KMS-11 (cell line): Measurements from ENCODE around the gene DSCAML1.

Experiments used
- H2AFZ ChIP-seq: fragments of 200-600 bp; sonication (generic); 2 replicates; pipeline ENCODE4 v1.6.1; 2016; ENCODE audit warnings: antibody characterized with exemption, mixed run types, low read depth
- H3K27ac ChIP-seq: fragments of 200-600 bp; sonication (generic); 2 replicates; pipeline ENCODE4 v1.6.1; 2016; ENCODE audit warnings: mild to moderate bottlenecking, mixed run types
- H3K27me3 ChIP-seq: fragments of 200-600 bp; sonication (generic); 2 replicates; pipeline ENCODE4 v1.6.1; 2017; ENCODE audit warnings: mild to moderate bottlenecking, low read depth, mixed run types, moderate library complexity; ENCODE audit not compliant: insufficient read depth
- H3K36me3 ChIP-seq: fragments of 200-600 bp; sonication (generic); 2 replicates; pipeline ENCODE4 v1.6.1; 2017; ENCODE audit warnings: mild to moderate bottlenecking, mixed run types; ENCODE audit not compliant: insufficient read depth
- H3K4me1 ChIP-seq: fragments of 200-600 bp; sonication (generic); 2 replicates; pipeline ENCODE4 v1.6.1; 2016; ENCODE audit warnings: mild to moderate bottlenecking, low read depth, mixed run types; ENCODE audit not compliant: poor library complexity, severe bottlenecking
- H3K4me2 ChIP-seq: fragments of 200-600 bp; sonication (generic); 2 replicates; pipeline ENCODE4 v1.7.0; 2016; ENCODE audit warnings: mild to moderate bottlenecking, mixed run types
- H3K4me3 ChIP-seq: fragments of 200-600 bp; sonication (generic); IDR thresholded peaks from 2 replicates; pipeline ENCODE4 v1.6.1; 2017; ENCODE audit warnings: low read depth, low read length, mixed read lengths; ENCODE audit not compliant: insufficient read depth
- H3K79me2 ChIP-seq: fragments of 200-600 bp; sonication (generic); 2 replicates; pipeline ENCODE4 v1.6.1; 2016; ENCODE audit warnings: low read depth, mixed run types; ENCODE audit not compliant: insufficient read depth
- H3K9ac ChIP-seq: fragments of 200-600 bp; sonication (generic); 2 replicates; pipeline ENCODE4 v1.6.1; 2016; ENCODE audit warnings: mild to moderate bottlenecking, mixed run types
- H4K20me1 ChIP-seq: fragments of 200-600 bp; sonication (generic); 2 replicates; pipeline ENCODE4 v1.6.1; 2016; ENCODE audit warnings: mild to moderate bottlenecking, mixed run types; ENCODE audit not compliant: insufficient read depth
- TF ChIP-seq, protein P1 (sequence below): fragments of 200-600 bp; sonication (generic); conservative IDR thresholded peaks from 2 replicates; pipeline ENCODE4 v1.6.1; 2017; ENCODE audit warnings: low read depth, mild to moderate bottlenecking, antibody characterized with exemption, low read length, moderate library complexity, mixed read lengths

Gene DSCAML1

GRCh38 chr11:117434481-117434880 is 362.5 kb downstream of the DSCAML1 start:
- Histone ChIP-seq H3K27ac (no peak overlapping the region), H3K27me3 (no peaks in the 10 kb centered on the region), H3K4me1 (no peaks in the 10 kb centered on the region), H3K4me2 (no peak overlapping the region), H4K20me1 (no peaks in the 10 kb centered on the region), H3K9ac (no peak overlapping the region), H2AFZ (no peak overlapping the region), H3K4me3 (no peak overlapping the region), H3K79me2 (no peaks in the 10 kb centered on the region), H3K36me3 (no peaks in the 10 kb centered on the region)
- TF ChIP-seq, protein P1, sequence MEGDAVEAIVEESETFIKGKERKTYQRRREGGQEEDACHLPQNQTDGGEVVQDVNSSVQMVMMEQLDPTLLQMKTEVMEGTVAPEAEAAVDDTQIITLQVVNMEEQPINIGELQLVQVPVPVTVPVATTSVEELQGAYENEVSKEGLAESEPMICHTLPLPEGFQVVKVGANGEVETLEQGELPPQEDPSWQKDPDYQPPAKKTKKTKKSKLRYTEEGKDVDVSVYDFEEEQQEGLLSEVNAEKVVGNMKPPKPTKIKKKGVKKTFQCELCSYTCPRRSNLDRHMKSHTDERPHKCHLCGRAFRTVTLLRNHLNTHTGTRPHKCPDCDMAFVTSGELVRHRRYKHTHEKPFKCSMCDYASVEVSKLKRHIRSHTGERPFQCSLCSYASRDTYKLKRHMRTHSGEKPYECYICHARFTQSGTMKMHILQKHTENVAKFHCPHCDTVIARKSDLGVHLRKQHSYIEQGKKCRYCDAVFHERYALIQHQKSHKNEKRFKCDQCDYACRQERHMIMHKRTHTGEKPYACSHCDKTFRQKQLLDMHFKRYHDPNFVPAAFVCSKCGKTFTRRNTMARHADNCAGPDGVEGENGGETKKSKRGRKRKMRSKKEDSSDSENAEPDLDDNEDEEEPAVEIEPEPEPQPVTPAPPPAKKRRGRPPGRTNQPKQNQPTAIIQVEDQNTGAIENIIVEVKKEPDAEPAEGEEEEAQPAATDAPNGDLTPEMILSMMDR = no peak

GRCh38 chr11:117433717-117434116 is 363.3 kb downstream of the DSCAML1 start:
- H3K27me3 ChIP-seq = no peaks in the 10 kb centered on the region
- no peaks in the 10 kb centered on the region for H3K79me2 ChIP-seq
- H4K20me1 ChIP-seq = no peaks in the 10 kb centered on the region
- H3K4me1 ChIP-seq = no peaks in the 10 kb centered on the region
- H3K4me2 ChIP-seq = no peak overlapping the region
- TF ChIP-seq, protein P1 = no peak
- H3K36me3 ChIP-seq = no peaks in the 10 kb centered on the region
- no peak overlapping the region for H3K27ac ChIP-seq
- no peak overlapping the region for H3K4me3 ChIP-seq
- no peak overlapping the region for H3K9ac ChIP-seq
- H2AFZ ChIP-seq = no peak overlapping the region

DNA sequence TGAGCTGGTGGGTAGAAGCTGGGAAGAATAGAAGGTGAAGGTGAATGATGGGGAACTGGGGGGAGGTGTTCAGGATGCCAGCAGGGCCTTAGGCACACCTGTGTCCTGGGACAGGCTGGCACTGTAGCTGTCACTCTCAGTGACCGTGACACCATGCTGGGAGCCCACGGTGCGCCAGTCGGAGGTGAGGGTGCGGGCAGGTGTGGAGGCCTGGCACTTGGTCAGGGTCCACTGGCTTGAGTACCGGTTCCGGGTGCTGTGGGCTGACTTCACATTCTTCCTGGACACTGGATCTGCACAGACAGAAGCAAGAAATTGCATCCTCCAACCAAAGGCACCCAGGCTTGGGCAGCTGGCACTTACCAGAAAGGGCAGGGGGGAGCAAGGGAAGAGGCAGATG is 365.6 kb downstream of the DSCAML1 start:
- TF ChIP-seq, protein P1 = no peak
- H3K27me3 ChIP-seq = no peaks in the 10 kb centered on the region
- no peak overlapping the region for H3K27ac ChIP-seq
- no peak overlapping the region for H3K9ac ChIP-seq
- no peak overlapping the region for H2AFZ ChIP-seq
- H3K4me3 ChIP-seq = no peak overlapping the region
- H3K4me1 ChIP-seq = no peaks in the 10 kb centered on the region
- H3K4me2 ChIP-seq = no peak overlapping the region
- H4K20me1 ChIP-seq = no peaks in the 10 kb centered on the region
- no peaks in the 10 kb centered on the region for H3K36me3 ChIP-seq
- no peaks in the 10 kb centered on the region for H3K79me2 ChIP-seq

DNA sequence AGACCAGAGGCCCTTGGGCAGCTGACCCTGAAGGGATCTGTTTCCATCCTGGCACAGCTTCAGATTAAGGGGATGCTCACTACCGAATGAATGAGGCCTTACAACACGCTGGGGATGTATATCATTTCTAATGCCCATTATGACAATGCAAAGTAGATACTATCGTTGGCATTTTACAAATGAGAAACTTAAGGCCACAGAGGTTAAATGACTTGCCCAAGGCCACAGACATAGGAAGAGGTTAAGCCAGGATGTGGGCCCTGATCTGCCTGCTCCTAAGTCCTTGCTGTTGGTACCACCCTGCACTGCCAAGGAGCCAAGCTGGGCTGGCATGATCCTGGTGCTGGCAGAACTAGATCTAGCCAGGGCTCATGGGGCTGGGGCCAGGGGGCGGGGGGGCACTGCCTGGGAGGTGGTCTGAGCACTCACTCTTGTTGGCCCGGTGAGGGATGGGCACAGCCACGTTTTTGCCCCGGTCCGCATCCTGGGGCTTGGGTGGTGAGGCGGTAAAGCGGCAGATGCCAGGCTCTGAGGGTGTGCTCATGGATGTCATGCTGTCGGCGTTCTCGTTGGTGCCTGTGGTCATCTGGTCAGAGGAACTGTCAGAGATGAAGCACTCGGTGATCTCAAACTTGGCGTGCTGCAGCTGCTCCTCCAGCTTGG is 366.6 kb downstream of the DSCAML1 start:
- Histone ChIP-seq H3K9ac (no peak overlapping the region), H2AFZ (no peak overlapping the region), H3K4me1 (no peaks in the 10 kb centered on the region), H3K36me3 (no peaks in the 10 kb centered on the region), H3K4me3 (no peak overlapping the region), H3K27ac (no peak overlapping the region), H3K79me2 (no peaks in the 10 kb centered on the region), H3K4me2 (no peak overlapping the region), H3K27me3 (no peaks in the 10 kb centered on the region), H4K20me1 (no peaks in the 10 kb centered on the region)
- TF ChIP-seq, protein P1 = no peak
